SK-MEL-5 (cell line): ENCODE data around the gene IL3. TPM values are rescaled to one million over a fixed set of nuclear protein-coding genes. Genes with fewer than 3 reads are reported as not detected.
A peak's percentile ranks its signal among the peaks of the same experiment; 100 is the strongest.

Experiments used
- DNase-seq: peaks from one replicate; pipeline ENCODE4 v3.0.0-alpha.2; 2016; ENCODE audit warnings: low read depth, low spot score
- in situ Hi-C: cut with HindIII; loops from 2 replicates; pipeline ENCODE4 v1.10.0; 2016; ENCODE audit warnings: low sequenced_read_pairs, high pct_unique_total_duplicates, low pct_unique_long_range_greater_than_20kb
- total RNA-seq: library from RNA; depleted of rRNA; stranded (reverse); fragments of >200 nt; shearing (Covaris generic); gene quantifications from 2 replicates; pipeline ENCODE4 v1.2.3, GENCODE V29; 2014

Gene IL3
- total RNA-seq, 1 experiment from 2014 or later, result not detected

DNA sequence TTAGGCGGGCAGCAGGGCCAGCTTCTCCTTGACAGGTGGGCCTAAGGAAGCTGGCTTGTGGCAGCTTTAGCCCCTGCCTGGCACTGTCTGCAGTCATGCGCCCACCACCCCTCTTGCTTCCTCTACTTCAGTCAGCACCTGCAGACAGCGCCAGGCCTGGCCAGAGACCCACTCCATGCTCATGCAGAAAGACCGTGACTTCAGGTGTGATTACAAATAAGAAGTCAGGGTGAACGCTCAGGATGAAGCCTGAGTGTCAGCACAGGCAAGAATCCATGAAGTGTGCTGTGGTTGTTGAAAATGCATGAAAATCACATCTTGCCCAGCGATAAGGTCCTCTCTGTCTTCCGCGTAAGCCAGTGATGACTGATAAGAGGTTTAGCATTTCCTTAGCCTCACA, 16.5 kb downstream of the IL3 start:
- in situ Hi-C loops, result no loop called here

DNA sequence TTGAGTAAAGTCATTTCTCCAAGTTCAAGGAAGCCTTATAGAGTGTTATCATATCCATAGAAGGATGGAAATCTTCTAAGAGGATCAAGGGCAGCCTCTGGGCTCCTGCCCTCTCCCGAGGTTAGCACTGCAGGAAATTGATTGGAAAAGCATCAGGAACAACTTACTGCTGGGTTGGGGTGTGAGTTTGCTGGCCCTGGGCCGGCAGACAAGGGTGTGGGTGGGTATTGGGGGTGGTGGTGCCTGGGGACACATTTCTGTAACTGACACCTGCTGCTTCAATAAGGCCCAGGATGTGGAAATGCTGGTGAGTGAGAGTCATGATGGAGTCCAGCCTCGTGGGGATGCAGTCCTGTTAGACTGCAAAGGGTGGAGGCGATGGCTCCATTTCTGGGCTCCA, 18.6 kb downstream of the IL3 start:
- no peak for DNase-seq
- in situ Hi-C loops, result no loop called here

More for the DNA sequence above, 16.5 kb downstream of the IL3 start:
- DNase-seq, result no peak

DNA sequence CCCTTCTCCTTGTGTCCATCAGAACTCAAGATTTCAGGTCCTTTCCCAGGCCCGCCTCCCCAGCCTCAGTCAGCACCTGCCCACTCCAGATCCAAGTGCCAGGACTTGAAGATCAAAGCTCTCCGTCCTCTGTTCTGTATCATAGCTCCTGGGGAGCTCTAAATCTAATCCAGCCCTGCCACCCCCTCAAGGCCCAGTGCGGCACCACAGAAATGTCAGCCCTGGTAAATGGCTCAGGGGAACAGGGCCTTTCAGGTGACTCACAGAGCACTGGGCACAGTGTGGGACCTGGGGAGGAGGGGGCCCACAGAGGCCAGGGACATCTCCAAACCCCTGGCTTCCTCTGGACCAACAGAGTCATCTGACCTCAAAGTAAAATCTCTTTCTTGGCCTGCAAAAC, 19.2 kb downstream of the IL3 start:
- no peak for DNase-seq
- in situ Hi-C loops, result no loop called here

DNA sequence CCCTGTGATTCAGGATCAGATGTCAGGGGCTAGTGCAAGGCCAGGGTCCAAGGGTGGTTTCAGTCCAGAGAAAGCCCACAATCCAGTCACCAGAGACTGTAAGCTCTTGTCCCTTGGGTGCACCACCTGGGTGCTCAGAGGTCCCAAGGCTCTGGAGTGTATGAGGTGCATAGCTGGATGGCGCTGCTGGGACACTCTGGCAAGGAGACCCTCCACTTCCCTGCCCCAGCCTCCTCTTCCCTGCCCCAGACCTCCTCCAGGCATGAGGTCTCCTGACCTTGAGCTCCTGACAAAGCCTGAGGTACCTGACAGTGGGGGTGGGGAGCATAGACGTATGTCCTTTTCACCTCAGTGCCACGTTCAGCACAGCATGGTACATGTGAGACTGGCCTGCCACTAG, 20.1 kb downstream of the IL3 start:
- DNase-seq, result no peak
- in situ Hi-C loops, result no loop called here

DNA sequence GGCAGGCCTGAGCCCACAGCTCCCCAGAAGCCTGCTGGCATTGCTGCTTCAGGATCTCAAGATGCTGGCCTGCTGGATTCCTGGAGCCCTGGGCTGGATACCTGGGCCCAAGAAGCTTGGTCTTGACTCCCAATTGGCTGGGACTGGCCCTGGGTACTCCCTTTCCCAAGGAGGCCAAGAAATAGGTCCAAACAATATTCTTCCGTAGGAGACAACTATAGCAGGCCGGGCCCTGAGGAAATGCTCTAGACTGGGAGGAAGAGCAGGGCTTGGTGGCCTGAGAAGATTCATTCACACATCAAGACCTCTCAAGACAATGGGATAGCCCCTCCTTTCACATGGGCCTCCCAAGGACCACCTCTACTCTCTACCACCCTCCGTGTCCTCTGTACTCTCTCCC, 21.0 kb downstream of the IL3 start:
- DNase-seq, result no peak
- in situ Hi-C loops, result no loop called here

DNA sequence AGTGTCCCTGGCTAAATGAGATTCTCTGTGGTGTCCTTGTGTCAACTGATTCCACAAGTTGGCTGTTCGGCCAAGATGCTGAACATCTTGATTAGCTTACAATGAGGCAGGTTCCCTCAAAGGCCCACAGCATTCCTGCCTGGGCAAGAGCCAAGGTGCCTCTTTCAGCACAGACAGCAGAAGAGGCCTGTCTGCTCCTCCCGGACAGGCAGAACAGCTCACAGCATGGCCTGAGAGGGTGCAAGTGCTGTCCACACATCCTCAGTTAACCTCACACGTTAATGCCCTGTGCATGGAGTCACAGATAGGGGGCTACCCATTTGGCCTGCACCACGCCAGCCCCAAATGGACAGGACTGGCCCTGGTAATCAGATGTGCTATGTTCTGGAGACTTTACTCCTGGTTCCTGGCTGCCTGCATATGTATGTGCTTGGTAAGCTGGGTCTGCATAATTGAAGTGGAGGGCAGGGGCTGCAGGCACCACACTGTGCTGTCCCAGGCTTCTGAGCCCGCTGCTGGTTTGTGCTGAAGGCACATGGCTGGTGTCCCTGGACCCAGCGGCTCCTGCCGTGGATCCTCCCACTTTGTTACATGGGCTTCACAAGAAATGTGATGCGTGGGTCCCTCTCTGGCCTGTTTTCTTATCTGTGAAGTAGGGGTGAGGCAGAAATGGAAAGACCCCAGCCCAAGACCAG, 22.0 kb downstream of the IL3 start:
- in situ Hi-C loops, result no loop called here
- no peak for DNase-seq

DNA sequence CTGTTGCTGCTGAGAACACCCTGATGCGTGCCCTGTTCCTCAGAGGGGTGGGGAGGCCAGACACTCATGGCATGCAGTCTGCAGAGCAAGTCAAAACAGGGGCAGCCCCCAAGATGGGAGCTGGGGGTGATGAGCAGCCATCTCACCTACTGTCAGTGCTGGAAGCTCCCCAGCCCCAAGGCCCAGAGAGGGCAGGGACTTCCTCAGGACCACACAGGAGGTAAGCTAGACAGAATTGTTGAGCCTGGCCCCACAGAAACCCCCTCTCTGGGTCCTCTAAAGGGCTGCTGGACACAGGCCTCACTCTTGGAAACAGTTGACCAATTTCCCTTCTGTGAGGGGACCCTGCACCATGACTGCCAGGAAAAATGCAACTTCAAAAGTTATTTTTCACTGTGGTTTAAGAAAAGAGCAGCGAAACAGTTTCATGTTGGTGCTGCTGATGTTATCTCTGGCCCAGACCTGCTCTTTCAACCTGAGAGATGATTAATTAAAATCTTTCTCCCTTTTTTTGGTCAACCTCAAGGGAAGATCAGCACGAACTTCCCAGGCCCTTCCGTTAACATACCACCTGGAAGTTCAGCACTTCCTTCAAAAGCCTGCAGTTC, 22.7 kb downstream of the IL3 start:
- no peak for DNase-seq
- in situ Hi-C loops, result no loop called here

DNA sequence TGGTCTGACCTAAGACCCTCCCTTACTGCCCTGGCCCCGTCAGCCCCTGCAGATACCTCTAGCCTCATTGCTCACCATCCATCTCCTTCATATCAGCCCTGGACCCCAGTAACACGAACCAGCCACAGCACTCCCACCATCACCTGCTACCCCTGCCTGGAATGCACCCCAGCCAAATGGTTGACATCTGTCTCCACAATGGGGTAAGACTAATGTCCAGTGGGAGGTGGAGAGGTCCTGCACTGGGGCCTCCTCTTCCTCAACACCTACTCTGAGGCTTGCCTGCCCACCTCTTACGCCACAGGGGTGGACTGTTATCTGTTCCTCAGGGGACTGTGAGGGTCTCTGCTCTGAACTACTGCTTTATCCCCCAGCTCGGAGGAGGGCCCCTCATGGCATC, 25.2 kb downstream of the IL3 start:
- DNase-seq, result no peak
- in situ Hi-C loops, result no loop called here

DNA sequence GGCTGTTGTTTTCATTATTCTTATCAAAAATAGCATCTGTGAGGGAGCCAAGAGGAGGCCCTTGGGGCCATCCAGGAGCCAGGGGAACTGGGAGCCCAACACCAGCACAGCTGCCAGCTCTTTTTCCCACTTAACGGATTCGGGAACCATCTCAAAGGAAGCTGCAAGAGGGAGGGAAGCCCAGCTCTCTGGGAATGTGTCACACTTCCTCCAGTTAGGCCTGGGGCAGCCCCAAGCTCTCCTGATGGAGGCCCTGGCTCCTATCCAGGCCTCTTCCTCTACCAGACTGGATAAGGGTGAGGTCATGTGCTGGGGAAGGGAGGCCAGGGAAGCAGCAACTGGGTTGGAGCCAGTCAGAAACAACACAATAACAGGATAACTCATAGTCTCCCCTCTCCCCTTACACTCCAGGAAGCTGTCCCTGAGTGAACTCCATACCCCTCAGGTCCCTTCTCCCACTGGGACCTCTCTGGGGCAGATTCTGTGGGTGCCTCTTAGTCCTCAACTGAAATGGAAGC, 25.9 kb downstream of the IL3 start:
- DNase-seq, result peak; percentile 6
- in situ Hi-C loops, result no loop called here

DNA sequence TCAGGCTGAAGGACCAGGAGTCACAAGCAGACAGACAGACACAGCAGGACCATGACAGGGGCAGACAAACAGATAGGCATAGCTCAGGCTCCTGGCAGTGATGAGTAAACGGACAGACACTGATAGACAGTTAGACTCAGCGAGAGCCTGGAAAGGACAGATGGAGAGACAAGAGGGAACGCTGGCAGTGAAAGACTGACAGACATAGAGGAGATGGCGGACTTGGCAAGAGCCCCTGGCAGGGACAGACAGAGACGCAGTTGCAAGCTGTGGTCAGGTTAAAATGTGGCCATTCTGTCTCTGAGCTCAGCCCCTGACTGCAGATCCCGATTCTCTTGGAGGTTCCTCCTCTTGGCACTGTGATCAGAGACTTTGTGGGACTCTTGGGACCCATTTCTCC, 26.7 kb downstream of the IL3 start:
- DNase-seq, result no peak
- in situ Hi-C loops, result no loop called here

DNA sequence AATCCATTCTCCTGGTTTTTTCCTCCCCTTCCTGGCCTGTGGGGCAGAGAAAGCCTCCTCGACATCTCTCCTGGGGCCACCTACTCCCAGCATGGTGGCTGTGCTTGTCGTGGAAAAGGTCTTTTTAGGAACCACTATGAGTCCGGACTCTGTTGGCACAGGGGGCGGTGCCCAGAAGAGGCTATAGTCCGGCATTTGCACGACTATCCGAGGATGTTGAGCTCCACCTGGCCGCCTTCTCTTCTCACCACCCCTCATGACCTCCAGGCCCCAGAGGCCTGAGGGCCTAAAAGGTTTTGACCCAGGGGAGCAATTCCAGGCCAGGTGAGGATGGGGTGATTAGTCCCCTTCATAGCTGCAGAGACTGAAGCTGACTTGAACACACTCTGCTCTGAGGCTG, 27.2 kb downstream of the IL3 start:
- in situ Hi-C loops, result no loop called here
- no peak for DNase-seq

DNA sequence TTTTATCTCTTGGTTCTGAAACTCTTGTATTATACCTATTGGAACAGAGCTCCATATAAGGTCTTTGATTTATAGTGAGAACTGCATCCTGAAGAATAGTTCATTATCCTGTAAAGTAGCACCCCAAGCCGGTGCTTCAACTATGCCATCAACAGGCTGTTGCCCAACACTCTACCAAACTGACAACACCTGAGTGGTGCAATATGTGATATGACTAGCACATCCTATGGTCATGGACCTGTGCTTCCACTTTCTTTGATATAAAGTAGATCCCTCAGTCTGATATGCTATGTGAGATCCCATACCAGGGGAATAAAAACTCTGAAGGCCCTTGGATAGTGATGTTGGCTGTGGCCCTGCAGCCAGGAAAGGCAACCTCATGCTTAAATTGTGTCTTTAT, 28.9 kb downstream of the IL3 start:
- in situ Hi-C loops, result no loop called here
- no peak for DNase-seq

DNA sequence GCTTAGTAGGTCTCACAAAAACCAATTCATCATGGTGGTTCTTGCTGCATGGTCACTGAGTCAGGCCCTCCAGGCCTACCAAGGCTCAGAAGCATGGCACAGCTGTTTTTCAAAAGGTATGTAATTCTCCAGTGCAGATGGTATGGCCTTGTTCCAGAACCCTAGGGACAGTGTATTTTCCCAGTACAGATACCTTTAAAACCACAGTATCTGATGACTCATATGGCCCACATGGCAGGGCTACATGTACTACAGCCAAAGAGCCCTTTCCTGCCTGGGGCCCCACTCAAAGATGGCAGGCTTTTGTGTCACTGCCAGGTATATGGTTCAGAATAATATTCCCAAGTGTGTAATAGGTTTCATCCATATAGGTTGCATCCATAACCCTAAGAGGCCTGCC, 29.7 kb downstream of the IL3 start:
- in situ Hi-C loops, result no loop called here
- DNase-seq, result no peak

DNA sequence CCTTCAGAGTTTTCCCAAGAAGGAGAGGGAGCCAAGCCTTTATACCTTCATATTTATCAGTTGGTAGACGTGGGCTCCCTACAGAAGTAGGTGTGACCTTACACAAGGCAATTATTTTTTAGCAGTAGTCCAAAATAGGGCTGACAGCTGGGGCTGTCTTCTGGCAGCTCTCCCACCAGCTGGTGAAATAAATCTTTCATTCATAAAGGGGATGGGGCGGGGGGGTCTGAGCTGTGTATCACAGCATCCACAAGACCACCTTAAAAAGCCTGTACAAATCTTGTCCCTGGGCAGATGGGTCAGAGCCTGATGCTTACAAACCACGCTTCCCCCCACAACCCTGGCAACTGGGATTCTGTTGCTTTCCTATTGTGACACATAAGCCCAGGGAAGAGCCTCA, 32.8 kb downstream of the IL3 start:
- in situ Hi-C loops, result no loop called here
- DNase-seq, result no peak

DNA sequence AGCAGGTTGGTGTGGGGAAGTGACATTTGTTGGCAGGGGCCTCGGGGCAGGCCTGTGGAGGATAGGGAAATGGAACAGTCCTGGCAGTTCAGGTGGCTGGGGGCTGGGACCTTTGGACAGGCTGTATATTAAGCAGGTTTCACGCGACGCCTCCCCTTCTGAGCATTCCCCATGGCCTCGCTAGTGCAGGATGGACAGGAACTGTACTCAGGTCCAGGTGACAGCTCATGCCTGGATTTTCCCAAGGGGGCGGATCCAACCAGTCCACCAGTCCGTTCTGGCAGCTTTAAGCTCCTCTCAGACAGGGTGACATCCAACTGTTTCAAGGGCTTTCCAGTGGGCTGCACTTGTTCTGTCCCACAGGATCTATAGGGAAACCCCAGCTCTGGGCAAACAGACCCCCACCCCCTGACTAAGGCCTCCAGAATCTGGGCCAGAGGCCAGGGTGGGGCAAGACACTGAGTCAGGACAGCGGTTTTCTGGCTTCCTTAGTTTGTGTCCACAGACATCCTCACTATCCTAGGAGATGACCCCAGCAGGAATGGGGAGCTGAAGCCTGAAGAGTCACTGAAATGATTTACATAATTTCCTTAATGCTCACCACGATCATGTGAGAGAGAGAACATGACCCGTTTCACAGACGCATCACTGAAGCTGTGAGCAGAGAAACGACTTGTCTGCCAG, 34.1 kb downstream of the IL3 start:
- no peak for DNase-seq
- in situ Hi-C loops, result no loop called here

DNA sequence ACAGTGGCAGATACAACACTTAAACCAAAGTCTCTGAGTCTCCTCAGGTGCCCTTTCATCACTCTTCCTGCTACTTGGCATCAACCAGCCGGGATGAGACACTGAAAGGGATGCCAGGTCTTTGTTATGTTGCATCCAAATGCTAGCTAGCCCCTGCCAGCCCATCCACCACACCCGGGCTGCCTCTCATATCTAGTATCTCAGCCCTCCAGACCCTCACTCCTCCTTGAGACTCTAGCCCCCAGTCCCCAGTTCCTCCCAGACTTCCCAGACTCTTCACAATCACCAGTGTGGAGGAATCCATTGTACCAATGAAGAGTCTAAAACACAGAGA, 34.6 kb downstream of the IL3 start:
- in situ Hi-C loops, result no loop called here
- DNase-seq, result no peak

DNA sequence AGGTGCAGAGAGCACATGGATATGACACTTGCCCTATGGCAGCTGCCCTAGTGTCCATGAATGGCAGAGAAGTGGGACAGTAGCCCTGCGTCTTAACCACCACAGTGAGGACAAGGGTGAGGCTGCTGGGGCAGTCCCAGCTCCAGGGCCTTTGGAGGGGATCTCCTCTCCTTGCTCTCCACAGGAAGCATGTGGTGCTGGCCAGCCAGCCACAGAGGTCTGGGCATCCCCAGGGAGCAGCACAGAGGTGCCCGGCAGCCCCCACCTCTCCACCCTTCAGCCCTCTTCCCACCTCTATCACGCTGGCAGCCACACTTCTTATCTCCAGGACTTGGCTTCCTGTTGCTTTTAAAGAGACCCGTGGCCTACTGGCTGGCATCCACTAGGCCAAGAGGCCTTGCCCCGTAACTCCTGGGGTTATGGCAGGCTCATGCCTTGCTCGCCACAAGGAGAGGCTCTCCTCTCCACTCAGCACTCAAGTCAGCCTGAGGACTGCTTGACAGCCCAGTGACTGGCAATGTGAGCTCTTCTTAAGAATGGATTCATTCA, 35.0 kb downstream of the IL3 start:
- in situ Hi-C loops, result no loop called here
- DNase-seq, result no peak

DNA sequence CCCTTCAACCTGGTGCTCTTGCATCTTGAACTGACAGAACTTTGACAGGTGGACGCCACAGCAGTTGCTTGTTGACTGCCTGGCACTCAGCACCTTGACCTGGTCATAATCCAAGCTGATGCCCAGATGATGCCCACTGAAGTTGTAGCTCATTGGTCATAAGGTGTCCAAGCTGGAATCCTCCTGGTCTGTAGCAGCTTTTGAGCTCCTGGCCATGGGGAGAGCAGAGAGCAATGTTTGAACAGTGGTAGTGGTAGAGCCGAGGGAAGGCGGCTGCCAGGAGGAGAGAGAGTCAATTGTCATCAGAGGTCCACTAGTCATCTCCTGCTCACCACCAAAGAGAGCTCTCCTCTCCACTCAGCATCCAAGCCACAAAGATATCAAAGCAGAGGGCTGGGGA, 36.4 kb downstream of the IL3 start:
- in situ Hi-C loops, result no loop called here
- no peak for DNase-seq

DNA sequence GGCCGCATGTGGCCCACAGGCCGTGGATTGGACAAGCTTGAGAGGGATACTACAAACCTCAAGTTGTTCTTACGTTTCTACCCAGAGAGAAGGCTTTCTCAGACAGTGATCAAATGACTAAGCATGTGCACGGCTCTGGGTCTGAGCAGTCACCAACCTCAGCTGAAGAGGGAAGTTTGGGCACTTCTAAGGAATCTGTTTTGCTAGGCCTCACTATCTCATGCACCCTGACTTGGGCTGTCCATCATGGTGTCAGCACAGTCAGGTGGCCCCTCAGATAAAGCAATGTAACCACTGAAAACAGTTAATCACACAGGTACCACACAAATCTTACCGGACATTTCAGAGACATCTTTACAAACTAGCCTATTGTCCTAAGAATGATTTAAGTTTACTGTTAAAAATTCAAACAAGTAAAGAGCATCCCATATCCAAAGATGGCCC, 37.7 kb downstream of the IL3 start:
- in situ Hi-C loops, result no loop called here
- DNase-seq, result peak; percentile 2
